ENCODE results near the gene NOVA2. TPM values are rescaled to one million over a fixed set of nuclear protein-coding genes. Genes with fewer than 3 reads are reported as not detected.
A peak's percentile ranks its signal among the peaks of the same experiment; 100 is the strongest.

The NOVA2 gene
- polyA plus RNA-seq, 3 donors: not detected

DNA sequence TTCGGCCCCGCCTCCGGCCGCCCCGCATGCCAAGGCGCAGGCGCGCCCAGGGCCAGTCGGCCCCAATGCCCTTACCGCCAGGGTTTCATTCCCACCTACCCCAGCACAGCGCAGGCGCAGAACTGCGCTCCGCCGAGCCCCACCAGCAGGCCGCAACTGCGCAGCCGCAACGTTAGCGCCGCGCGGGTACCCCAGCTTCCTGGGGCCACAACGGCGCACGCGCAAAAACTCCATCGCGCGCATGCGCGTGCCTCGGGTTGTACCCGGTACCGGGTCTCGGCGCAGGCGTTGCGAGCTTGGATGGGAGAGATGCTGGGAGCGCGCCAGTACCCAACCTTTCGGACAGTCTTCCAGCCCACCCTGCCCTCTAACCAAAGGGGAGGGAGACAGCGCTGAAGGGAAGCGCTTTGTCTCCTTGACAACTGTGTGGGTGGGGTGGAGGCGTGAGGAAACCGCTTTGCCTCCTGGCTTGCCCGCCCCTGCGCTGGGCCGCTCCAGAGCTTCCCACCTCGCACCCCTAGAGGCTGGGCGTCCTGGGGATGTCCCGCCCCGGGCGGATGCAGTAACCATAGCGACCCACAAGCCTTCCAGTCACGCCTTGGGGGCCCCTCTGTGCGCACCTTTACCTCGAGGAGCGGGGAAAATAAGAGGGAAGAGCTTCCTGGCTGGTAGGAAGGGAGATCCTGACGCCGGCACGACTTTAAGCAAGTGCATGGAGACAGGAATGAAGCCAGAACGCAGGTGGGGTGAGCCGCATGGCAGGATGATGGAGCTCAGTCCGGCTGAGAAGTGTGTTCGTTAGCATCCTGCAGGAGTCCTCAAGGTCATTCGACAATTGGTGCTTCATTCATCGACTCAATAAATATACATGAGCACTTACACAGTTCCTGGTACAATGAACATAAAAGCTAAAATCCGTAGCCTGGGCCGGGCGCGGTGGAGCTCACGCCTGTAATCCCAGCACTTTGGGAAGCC, 70.7 kb downstream of the NOVA2 start:
- WGBS (ENCODE audit: insufficient coverage): 4% methylated on average over 54 of the region's 73 CpGs
- intact Hi-C loops (cut with micrococcal nuclease): loop anchor here (2.0 to 5.0 kb wide), 3 partner anchors 16 to 41 kb away; partner anchors contain the start of genes FOXA3 (in 1 of the 2), IRF2BP1 (in 1 of the 2) and SYMPK (in 1 of the 2)
- peak overlapping the region; percentile 72 for H3K9ac ChIP-seq (ENCODE audit: insufficient read depth, low read length, poor library complexity, severe bottlenecking)
- peak overlapping the region; percentile 80 to 95 for H3K4me3 Mint-ChIP-seq
- peak; percentile 97 to 98 (median 98) for DNase-seq
- no peaks in the 10 kb centered on the region for H3K27me3 ChIP-seq (ENCODE audit: control insufficient read depth in 2 of 2, insufficient read depth in 2 of 2, low read length in 2 of 2)
- peaks cover 14 to 29% of the 10 kb centered on the region in 2 donors for H3K36me3 ChIP-seq (replicated peaks in 1 of 2; ENCODE audit: control insufficient read depth in 1 of 2, insufficient read depth in 2 of 2, low read length in 2 of 2)
- peaks cover 0 to 3% (median 0%) of the 10 kb centered on the region in 7 donors for H3K9me3 Mint-ChIP-seq
- peaks cover 21% of the 10 kb centered on the region for H3K4me1 Mint-ChIP-seq
- peaks cover 19 to 31% of the 10 kb centered on the region in 2 donors for H3K4me1 ChIP-seq (ENCODE audit: control insufficient read depth in 1 of 2, insufficient read depth in 2 of 2, low read length in 2 of 2)
- H3K27ac ChIP-seq (ENCODE audit: low read depth in 1 of 2, low read length in 2 of 2): peak overlapping the region; percentile 75 to 79
- peak overlapping the region; percentile 97 for H3K4me2 ChIP-seq (replicated peaks; ENCODE audit: extremely low read depth, low read length, poor library complexity, severe bottlenecking)
- H4K20me1 ChIP-seq (ENCODE audit: insufficient read depth, low read length): peaks cover 14% of the 10 kb centered on the region
- TF ChIP-seq, protein P1, sequence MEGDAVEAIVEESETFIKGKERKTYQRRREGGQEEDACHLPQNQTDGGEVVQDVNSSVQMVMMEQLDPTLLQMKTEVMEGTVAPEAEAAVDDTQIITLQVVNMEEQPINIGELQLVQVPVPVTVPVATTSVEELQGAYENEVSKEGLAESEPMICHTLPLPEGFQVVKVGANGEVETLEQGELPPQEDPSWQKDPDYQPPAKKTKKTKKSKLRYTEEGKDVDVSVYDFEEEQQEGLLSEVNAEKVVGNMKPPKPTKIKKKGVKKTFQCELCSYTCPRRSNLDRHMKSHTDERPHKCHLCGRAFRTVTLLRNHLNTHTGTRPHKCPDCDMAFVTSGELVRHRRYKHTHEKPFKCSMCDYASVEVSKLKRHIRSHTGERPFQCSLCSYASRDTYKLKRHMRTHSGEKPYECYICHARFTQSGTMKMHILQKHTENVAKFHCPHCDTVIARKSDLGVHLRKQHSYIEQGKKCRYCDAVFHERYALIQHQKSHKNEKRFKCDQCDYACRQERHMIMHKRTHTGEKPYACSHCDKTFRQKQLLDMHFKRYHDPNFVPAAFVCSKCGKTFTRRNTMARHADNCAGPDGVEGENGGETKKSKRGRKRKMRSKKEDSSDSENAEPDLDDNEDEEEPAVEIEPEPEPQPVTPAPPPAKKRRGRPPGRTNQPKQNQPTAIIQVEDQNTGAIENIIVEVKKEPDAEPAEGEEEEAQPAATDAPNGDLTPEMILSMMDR (IDR thresholded peaks at IDR 0.05): no peak
- H2AFZ ChIP-seq (ENCODE audit: insufficient read depth, low read depth, low read length, poor library complexity, severe bottlenecking): peak overlapping the region; percentile 98
- H3K27me3 Mint-ChIP-seq (ENCODE audit: low read depth in 3 of 3): peaks cover 7 to 23% (median 23%) of the 10 kb centered on the region in 3 donors
- peaks cover 23 to 31% of the 10 kb centered on the region in 2 donors for H3K36me3 Mint-ChIP-seq
- no peaks in the 10 kb centered on the region for H3K9me3 ChIP-seq (replicated peaks in 1 of 2; ENCODE audit: control insufficient read depth in 1 of 2, insufficient read depth in 1 of 2, low read length in 2 of 2)
- H3K4me3 ChIP-seq (replicated peaks in 1 of 3; ENCODE audit: low read depth in 2 of 3, low read length in 3 of 3): peak overlapping the region; percentile 67 to 94 (median 93)
- H3K79me2 ChIP-seq (ENCODE audit: insufficient read depth, low read length): peaks cover 18% of the 10 kb centered on the region
- H3K27ac Mint-ChIP-seq: peak overlapping the region; percentile 37 to 92 (median 83)

DNA sequence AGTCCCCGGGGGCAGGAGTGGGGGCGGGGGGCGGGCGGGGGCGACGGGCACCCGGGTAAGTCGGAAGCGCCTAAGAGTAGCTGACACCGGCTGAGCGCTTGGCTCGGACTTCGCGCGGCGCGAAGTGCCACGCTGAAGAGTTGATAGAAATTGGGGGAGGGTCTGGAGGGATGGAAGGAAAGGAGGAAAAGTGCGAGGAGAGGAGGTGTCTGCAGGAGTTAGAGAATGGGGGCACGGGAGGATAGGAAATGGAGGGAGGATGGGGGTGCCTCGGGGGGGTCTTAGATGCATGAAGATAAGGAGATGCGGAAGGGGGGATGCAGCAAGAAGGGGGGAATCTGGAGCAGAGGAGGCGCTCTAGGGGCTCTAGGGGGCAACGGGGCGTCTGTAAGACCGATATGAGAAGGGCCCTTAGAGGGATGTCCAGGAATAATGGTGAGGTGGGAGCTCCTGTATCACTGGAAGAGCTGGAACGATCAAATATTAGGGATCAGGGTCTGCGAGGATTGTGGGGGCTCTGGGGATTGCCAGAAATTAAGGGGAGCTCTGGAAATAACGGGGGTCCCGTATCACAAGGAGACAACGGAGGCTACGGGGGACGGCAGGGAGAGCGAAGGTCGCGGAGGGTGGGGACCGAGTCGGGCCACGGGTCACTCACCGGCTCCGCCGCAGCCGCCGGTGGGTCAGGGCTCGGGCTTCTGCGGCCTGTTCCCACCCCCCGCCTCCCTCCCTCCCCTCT, 71.6 kb downstream of the NOVA2 start, which contains the start of gene MYPOP:
Gene MYPOP (minus strand): TSS at position 702 of the 739 bp plus-strand sequence. CDS start 840 bp downstream, outside the sequence.
- Histone ChIP-seq H3K4me3 (replicated peaks in 1 of 3; ENCODE audit: low read depth in 2 of 3, low read length in 3 of 3) (peak within 1 kb of the TSS; percentile 88 to 94 (median 93)), H3K4me1 (ENCODE audit: control insufficient read depth in 1 of 2, insufficient read depth in 2 of 2, low read length in 2 of 2) (peaks cover 26 to 37% of the 10 kb centered on the region in 2 donors), H3K79me2 (ENCODE audit: insufficient read depth, low read length) (peaks cover 18% of the 10 kb centered on the region), H3K27ac (ENCODE audit: low read depth in 1 of 2, low read length in 2 of 2) (peak within 1 kb of the TSS; percentile 75 to 79), H3K36me3 (replicated peaks in 1 of 2; ENCODE audit: control insufficient read depth in 1 of 2, insufficient read depth in 2 of 2, low read length in 2 of 2) (peaks cover 18 to 38% of the 10 kb centered on the region in 2 donors), H3K9me3 (replicated peaks in 1 of 2; ENCODE audit: control insufficient read depth in 1 of 2, insufficient read depth in 1 of 2, low read length in 2 of 2) (no peaks in the 10 kb centered on the region), H2AFZ (ENCODE audit: insufficient read depth, low read depth, low read length, poor library complexity, severe bottlenecking) (peak within 1 kb of the TSS; percentile 98), H4K20me1 (ENCODE audit: insufficient read depth, low read length) (peaks cover 14% of the 10 kb centered on the region), H3K9ac (ENCODE audit: insufficient read depth, low read length, poor library complexity, severe bottlenecking) (peak within 1 kb of the TSS; percentile 72), H3K4me2 (replicated peaks; ENCODE audit: extremely low read depth, low read length, poor library complexity, severe bottlenecking) (peak within 1 kb of the TSS; percentile 97), H3K27me3 (ENCODE audit: control insufficient read depth in 2 of 2, insufficient read depth in 2 of 2, low read length in 2 of 2) (no peaks in the 10 kb centered on the region)
- DNase-seq: peak in 1 of 3 donors; percentile 25
- TF ChIP-seq, protein P1 (IDR thresholded peaks at IDR 0.05): no peak
- peaks cover 23 to 35% of the 10 kb centered on the region in 2 donors for H3K36me3 Mint-ChIP-seq
- WGBS (ENCODE audit: insufficient coverage): under 1% methylated on average over 36 of the region's 47 CpGs
- peaks cover 25% of the 10 kb centered on the region for H3K4me1 Mint-ChIP-seq
- H3K27ac Mint-ChIP-seq: peak within 1 kb of the TSS; percentile 81 to 95 (median 89)
- H3K4me3 Mint-ChIP-seq: peak within 1 kb of the TSS; percentile 94 to 95
- intact Hi-C loops (cut with micrococcal nuclease): loop anchor here (2.0 to 5.0 kb wide), 3 partner anchors 15 to 40 kb away; partner anchors contain the start of genes FOXA3 (in 1 of the 2), IRF2BP1 (in 1 of the 2) and SYMPK (in 1 of the 2)
- H3K9me3 Mint-ChIP-seq: peaks cover 0 to 3% (median 0%) of the 10 kb centered on the region in 7 donors
- peaks cover 7 to 23% (median 23%) of the 10 kb centered on the region in 3 donors for H3K27me3 Mint-ChIP-seq (ENCODE audit: low read depth in 3 of 3)

Data from CD14-positive monocyte (primary cell).